HL-60 (cell line): ENCODE data around the gene RAB36.

Experiments
- DNase-seq, 2 experiments: peaks; one replicate each; pipeline ENCODE4 v3.0.0-alpha.2; 2010 to 2020; ENCODE audit warnings: low read depth in 1 of 2, low spot score in 1 of 2
- H3K27ac ChIP-seq: fragments of 250-450 bp; sonication (Bioruptor Pico); replicated peaks from 2 replicates; pipeline ENCODE4 v1.5.1; 2020; ENCODE audit warnings: mild to moderate bottlenecking, moderate library complexity
- H3K27me3 ChIP-seq: fragments of 250-450 bp; sonication (Bioruptor Pico); 2 replicates; pipeline ENCODE4 v1.5.1; 2021; ENCODE audit warnings: mild to moderate bottlenecking, moderate library complexity; ENCODE audit not compliant: insufficient read depth, poor library complexity, severe bottlenecking
- H3K4me3 ChIP-seq: replicated peaks from 2 replicates; pipeline ENCODE4 v1.5.1; 2011; ENCODE audit warnings: mild to moderate bottlenecking, control low read depth, low read length; ENCODE audit not compliant: insufficient read depth
- GABPA ChIP-seq: IDR thresholded peaks from 2 replicates; pipeline ENCODE4 v1.6.1; 2012; ENCODE audit warnings: low read depth
- POLR2AphosphoS5 ChIP-seq: IDR thresholded peaks from 2 replicates; pipeline ENCODE4 v1.6.1; 2012; ENCODE audit warnings: low read depth
- SPI1 ChIP-seq: IDR thresholded peaks from 2 replicates; pipeline ENCODE4 v1.6.1; 2012; ENCODE audit warnings: low read depth, mild to moderate bottlenecking, borderline replicate concordance
- long read RNA-seq: library from polyadenylated mRNA; unstranded; transcript quantifications from one replicate; pipeline ENCODE4 v2.0.0, GENCODE V29; 2020
- TF ChIP-seq, protein P1 (sequence below): IDR thresholded peaks from 2 replicates; pipeline ENCODE4 v1.6.1; 2012; ENCODE audit warnings: low read depth; ENCODE audit not compliant: insufficient replicate concordance
- TF ChIP-seq, protein P2 (sequence below): IDR thresholded peaks from one replicate; pipeline ENCODE4 v1.5.1; 2011; ENCODE audit warnings: low read length, control low read depth, inconsistent platforms; ENCODE audit not compliant: insufficient read depth

The RAB36 gene, protein sequence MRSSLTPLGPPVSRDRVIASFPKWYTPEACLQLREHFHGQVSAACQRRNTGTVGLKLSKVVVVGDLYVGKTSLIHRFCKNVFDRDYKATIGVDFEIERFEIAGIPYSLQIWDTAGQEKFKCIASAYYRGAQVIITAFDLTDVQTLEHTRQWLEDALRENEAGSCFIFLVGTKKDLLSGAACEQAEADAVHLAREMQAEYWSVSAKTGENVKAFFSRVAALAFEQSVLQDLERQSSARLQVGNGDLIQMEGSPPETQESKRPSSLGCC
- long read RNA-seq, result 0 reads

DNA sequence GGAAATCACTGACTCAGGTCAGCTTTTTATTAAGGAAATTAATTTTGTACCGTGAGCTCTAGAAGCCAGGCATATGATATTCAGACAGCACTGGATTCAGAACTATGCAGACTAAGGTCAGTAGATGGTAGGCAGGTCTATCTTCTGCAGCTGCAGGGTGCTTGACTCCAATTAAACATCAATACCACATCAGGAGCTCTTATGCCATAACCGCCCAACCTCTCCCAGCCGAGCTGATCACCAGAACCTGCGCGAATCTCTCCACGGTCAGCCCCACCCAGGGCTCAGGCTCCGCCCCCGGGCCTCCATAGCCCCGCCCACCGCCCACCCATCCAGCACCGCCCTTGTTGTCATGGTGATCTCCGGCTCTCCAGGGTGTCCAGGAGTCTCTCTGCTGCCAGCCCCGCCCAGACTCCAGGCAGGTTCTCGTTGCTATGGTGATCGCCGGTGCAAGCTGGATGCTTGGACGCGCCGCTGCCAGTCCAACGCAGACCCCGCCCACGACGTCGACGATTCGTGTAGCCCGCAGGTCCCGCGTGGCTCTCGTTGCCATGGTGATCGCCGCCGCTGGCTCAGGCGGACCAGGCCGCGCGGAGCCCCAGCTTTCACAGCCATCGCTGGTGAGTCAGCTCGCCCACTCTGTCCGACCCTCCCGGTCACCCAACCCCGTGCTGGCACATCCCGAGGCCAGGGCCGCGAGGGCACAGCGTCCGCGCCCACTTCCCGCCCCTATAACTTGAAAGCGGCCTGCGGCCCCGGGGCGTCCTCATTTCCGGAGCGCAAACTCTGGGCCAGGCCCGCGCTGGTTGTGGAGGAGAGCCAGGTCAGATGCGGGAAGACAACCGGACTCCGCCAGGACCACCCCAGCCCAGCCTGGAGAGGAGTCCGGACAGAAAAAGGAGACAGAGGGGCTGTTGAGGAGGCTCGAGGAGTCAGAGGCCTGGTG, at the start of gene RAB36:
Gene RAB36, plus strand, starts transcription at position 546 of the 946 bp plus-strand sequence. CDS start 1,140 bp downstream, outside the sequence.
- TF ChIP-seq, protein P1, sequence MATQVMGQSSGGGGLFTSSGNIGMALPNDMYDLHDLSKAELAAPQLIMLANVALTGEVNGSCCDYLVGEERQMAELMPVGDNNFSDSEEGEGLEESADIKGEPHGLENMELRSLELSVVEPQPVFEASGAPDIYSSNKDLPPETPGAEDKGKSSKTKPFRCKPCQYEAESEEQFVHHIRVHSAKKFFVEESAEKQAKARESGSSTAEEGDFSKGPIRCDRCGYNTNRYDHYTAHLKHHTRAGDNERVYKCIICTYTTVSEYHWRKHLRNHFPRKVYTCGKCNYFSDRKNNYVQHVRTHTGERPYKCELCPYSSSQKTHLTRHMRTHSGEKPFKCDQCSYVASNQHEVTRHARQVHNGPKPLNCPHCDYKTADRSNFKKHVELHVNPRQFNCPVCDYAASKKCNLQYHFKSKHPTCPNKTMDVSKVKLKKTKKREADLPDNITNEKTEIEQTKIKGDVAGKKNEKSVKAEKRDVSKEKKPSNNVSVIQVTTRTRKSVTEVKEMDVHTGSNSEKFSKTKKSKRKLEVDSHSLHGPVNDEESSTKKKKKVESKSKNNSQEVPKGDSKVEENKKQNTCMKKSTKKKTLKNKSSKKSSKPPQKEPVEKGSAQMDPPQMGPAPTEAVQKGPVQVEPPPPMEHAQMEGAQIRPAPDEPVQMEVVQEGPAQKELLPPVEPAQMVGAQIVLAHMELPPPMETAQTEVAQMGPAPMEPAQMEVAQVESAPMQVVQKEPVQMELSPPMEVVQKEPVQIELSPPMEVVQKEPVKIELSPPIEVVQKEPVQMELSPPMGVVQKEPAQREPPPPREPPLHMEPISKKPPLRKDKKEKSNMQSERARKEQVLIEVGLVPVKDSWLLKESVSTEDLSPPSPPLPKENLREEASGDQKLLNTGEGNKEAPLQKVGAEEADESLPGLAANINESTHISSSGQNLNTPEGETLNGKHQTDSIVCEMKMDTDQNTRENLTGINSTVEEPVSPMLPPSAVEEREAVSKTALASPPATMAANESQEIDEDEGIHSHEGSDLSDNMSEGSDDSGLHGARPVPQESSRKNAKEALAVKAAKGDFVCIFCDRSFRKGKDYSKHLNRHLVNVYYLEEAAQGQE, result no peak
- TF ChIP-seq SPI1 (no peak), POLR2AphosphoS5 (no peak), GABPA (no peak)
- TF ChIP-seq, protein P2, sequence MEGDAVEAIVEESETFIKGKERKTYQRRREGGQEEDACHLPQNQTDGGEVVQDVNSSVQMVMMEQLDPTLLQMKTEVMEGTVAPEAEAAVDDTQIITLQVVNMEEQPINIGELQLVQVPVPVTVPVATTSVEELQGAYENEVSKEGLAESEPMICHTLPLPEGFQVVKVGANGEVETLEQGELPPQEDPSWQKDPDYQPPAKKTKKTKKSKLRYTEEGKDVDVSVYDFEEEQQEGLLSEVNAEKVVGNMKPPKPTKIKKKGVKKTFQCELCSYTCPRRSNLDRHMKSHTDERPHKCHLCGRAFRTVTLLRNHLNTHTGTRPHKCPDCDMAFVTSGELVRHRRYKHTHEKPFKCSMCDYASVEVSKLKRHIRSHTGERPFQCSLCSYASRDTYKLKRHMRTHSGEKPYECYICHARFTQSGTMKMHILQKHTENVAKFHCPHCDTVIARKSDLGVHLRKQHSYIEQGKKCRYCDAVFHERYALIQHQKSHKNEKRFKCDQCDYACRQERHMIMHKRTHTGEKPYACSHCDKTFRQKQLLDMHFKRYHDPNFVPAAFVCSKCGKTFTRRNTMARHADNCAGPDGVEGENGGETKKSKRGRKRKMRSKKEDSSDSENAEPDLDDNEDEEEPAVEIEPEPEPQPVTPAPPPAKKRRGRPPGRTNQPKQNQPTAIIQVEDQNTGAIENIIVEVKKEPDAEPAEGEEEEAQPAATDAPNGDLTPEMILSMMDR, result no peak
- H3K27me3 ChIP-seq, result no peaks in the 10 kb centered on the region
- H3K27ac ChIP-seq, result no peak within 1 kb of the TSS
- no peak within 1 kb of the TSS for H3K4me3 ChIP-seq
- peak in 1 of 2 experiments; percentile 18 for DNase-seq

DNA sequence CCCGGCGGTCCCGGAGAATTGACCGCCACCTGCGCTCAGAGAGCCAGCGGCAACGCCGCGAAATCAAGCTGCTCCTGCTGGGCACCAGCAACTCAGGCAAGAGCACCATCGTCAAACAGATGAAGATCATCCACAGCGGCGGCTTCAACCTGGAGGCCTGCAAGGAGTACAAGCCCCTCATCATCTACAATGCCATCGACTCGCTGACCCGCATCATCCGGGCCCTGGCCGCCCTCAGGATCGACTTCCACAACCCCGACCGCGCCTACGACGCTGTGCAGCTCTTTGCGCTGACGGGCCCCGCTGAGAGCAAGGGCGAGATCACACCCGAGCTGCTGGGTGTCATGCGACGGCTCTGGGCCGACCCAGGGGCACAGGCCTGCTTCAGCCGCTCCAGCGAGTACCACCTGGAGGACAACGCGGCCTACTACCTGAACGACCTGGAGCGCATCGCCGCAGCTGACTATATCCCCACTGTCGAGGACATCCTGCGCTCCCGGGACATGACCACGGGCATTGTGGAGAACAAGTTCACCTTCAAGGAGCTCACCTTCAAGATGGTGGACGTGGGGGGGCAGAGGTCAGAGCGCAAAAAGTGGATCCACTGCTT, 49.4 kb upstream of the RAB36 start:
- DNase-seq, result no peak
- no peak overlapping the region for H3K27ac ChIP-seq
- TF ChIP-seq SPI1, result no peak

DNA sequence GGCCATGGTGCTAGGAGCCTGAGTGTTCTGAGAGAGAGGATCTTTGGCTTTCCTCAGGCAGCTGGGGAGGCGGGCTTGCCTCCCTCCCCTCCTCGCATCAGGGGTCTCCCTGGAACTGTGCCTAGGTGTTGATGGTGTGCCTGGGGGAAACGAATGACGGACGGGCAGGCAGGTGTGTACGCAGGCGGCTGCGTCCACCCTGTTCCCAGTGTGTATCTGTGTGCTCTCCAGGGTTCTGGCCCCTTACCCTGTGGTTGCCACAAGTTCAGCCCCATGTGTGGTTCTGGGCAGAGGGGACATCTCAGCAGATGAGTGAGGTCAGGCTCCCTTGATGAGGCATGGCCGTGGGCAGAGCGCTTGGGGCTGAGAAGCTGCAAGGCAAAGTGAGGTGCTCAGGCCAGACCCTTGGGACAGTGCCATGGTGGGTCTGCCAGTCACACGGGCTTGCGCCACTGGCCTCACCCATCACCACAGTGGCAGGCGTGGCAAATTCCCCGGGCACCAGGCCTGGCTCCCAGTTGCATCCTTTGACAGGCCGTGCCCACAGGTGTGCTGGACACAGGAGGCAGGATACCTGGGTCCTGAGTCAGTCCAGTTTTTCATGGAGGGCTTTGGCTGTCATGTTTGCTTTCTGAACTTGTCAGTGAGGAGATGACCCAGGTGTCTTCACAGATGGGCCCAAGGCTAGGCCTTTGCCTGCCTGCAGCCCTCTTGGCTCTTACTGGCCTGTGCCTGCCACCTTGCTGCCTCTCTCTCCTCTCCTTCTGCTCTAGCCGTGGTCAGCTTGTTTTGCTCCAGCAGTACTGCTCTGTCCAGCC, 47.7 kb upstream of the RAB36 start:
- TF ChIP-seq, protein P1, result no peak
- TF ChIP-seq, protein P2, result no peak
- TF ChIP-seq GABPA, result no peak
- TF ChIP-seq POLR2AphosphoS5, result no peak
- no peak for TF ChIP-seq SPI1
- Histone ChIP-seq H3K27me3 (no peaks in the 10 kb centered on the region), H3K4me3 (no peak overlapping the region), H3K27ac (no peak overlapping the region)
- no peak for DNase-seq

More for the DNA sequence above, 49.4 kb upstream of the RAB36 start:
- Histone ChIP-seq H3K27me3 (no peaks in the 10 kb centered on the region), H3K4me3 (no peak overlapping the region)
